ENCODE data around the gene SORCS3. TPM values are rescaled to one million over a fixed set of nuclear protein-coding genes. Genes with fewer than 3 reads are reported as not detected.

The SORCS3 gene
- total RNA-seq, 1 donor from 2014 or later = not detected

DNA sequence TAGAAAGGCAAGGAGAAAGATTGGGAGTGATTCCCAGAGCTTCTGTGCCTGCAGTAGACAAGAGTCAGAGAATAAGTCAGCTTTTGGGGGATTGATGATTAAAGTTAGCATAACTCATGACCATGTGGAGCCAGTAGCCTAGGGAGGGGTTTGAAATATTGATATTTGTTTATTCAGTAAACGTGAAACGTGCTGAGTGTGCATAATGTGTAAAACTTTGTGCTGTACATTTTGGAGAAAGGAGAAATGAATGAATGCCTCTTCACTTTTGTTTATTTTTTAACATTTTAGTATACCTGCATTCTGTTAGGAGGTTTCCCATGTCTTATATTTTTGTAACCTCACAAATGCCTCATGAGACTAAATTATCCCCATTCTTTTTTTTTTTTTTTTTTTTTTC lies 272.3 kb downstream of the SORCS3 start:
- DNase-seq (ENCODE audit: low read depth in 2 of 2) = no peak

DNA sequence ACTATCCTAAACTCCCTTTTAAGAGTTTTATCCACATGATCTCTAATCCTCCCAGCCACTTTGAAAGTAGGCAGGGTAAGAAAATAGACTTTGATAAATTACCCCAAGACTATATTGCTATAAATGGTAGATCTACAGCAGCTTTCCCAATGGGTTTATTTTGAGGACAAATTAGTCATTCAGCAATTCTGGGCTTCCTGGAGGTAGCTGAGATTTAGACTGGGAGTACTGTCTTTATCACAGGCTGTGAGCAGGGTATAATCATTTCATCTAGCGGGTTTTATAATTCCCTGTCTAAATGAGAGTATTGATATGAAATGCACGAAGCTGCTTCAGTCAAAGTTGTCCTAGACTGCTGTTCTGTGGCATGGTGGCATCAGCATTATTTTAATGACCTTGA lies 279.4 kb downstream of the SORCS3 start:
- no peak for DNase-seq (ENCODE audit: low read depth in 2 of 2)

DNA sequence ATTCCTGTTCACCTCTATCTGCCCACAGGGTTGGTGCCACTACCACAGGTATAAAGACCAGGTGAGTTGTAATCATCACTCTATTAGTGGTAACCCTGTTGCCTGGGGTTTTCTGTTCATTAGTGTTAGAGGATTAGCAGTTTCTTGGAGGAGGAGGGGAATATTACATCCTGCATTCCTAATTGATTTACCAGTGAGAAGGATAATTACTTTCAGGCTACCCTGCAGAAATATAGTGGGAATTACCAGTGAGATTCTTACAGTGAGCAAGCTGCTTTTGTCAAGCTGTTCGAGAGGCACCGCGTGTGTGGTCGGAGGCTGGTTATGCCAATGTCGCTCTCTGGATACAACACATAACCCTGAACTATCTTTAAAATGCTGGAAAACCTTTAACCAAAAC lies 280.7 kb downstream of the SORCS3 start:
- no peak for DNase-seq (ENCODE audit: low read depth in 2 of 2)

DNA sequence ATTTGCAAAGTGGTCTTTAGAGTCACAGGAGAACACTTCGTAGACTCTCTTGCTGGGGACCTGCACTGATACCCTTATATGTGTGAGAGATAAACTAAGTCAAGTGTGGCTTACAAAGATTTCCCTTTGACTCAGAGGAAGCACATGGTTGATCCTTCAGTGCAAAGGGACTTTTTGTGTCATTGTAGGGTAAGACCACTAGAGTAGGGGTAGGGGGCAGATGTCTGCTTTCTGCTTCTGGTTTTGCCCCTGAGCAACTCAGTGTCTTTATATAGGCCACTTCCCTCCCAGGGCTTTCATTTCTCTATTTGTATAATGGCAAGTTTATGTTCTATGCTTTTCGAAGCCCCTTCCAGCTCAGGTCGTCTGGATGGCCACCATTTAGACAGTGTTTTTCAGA lies 281.7 kb downstream of the SORCS3 start:
- no peak for DNase-seq (ENCODE audit: low read depth in 2 of 2)

DNA sequence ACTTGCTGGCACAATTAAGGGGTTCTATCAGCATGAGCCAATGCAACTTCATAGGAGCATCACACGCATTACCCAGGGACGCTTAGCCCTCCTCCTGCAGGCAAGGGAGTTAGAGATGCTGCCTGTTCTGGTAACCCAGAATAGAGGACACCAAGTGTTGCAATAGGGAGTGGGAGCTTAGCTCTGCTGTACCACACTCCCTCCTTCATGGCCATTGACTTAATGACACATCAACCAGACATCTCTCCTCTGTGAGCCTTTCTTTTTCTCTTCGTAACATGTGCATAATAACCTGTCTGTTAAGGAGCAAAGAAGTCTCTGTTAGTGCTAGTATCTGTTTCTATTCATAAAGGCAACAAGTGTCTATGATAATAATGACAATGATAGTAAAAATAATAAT lies 282.4 kb downstream of the SORCS3 start:
- no peak for DNase-seq (ENCODE audit: low read depth in 2 of 2)

DNA sequence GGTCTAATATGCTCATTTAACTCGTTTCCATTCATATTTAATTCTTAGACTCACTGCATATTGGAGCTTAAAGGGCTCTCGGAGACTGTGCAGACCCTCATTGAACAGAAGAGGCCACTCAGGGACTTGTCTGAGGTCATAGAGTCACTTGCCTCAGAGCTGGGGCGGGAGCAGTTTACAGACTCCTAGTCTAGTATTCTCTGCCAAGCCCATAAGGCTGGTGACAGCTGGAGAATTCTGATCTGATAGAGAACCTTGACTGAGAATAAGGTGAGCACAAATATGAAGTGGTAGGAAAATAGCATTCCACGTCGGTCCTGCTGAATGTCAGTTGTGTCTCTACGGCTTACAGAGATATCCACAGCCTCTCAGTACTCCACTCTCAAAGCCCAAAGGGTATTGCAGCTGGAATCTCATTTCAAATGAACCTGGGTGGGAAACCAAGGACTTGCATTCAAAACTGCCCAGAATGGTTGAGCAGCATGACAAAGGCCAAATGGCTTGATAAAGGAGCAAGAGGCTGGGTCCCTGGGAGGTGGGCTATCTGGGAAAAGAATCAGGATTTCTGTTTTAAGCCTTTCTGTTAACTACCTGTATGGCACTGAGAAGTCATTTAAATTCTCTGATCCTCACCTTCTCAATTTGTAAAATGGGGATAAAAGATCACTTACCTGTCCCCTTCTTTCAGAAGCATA lies 283.2 kb downstream of the SORCS3 start:
- no peak for DNase-seq (ENCODE audit: low read depth in 2 of 2)

DNA sequence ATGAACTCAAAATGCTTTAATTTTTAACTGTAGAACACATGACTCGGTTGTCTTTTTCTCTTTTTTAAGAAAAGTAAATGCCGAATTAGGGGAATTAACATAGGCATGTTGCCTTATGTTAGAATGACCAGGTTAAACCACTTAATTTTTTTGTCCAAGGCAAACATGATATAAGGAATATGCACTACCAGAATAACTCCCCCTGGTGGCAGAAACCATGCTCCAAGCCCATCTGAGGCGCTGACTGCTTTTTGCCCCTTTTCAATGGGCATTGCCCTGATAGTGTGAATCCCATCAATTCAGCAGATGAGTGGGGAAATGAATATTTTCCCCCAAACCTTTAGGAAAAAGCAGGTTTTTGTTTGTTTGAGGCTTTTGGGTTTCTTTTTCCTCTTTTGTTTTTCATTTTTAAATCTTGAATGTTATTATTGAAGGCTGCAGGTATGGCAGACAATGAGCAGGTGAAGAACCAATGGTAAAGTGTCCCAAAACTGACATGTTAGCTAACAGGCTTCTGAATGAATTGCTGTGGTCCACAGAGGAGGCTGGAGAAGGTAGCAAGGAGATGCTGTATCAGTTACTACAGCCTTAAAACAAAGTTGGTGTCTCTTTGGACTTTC lies 284.3 kb downstream of the SORCS3 start:
- DNase-seq (ENCODE audit: low read depth in 2 of 2) = no peak

DNA sequence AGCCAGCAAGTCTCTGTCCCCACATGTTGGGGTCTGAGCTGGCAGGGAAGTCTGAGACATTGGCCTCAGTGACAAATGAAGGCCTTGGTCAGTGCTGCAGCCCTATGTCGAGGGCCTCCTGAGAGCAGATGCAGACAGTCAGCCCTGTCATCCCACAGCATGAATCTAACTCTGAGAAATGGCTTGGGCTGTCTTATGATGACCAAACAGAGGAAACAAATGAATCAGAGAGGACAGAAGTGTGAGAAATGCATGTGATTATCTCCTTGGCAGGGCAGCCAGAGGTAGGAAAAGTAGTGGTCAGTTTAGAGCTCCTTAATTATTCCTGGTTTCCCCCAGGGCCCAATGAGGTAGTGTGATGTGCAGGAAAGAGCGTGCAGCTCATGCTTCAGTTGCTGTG lies 287.6 kb downstream of the SORCS3 start:
- no peak for DNase-seq (ENCODE audit: low read depth in 2 of 2)

DNA sequence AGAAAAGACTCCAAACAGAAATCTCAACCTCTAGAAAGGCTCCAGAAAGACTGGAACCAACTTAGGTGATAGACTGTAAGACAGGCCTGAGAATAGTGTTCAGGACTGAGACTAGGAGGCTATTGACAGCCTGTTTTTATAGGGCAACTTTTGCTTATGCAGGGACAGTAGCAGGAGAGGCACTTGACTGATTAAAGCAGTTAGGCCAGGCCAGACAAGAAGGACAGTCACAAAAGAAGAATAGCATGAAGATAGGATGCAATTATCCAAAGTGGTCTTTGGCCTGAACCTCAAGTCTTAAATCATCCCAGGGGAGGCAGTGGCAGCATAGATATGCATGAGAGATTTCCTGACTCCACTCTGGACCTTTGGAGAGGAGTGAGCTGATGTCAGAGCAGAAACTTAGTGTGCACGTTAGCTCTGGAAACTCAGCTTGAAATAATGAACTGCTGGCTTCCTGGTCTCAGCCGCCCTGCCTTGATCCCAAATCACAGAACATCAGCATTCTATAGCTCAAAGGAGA lies 290.6 kb downstream of the SORCS3 start:
- no peak for DNase-seq (ENCODE audit: low read depth in 2 of 2)

DNA sequence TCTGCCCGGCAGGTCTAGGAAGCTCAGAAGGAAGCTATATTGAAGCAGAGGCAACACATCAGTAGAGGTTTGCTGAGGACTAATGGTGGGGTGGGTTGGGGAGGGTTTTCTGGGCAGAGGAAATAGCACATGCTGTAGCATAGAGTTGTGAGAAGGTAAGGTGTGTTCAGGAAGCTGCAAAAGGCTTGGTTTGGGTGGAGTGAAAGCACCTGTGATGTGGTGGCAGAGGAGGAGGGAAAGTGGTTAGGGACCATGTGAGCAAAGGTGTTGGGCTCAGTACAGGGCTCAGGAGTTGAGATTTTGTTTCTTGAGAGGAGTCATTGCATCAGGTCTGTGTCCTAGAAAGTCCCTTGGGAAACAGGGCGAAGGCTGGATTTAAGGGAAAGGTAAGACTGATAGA lies 294.6 kb downstream of the SORCS3 start:
- no peak for DNase-seq (ENCODE audit: low read depth in 2 of 2)

DNA sequence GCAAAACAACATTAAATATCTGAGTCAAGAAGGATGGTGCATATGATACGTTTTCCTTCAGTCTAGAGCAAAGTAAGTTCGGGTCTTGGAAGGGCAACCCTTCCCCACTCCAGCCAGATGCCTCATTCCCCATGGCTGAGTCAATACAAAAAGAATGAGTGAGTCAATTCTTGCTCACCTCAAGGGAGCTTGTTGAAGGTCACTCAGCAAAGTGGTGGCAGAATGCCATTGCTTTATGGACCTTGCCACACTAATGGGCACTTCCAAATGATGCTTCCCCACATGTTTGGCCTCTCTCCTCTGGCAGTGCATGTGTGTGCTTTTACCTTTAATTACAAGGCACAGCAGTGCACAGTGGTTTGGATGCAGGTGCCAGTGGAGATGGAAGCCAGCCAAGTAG lies 296.5 kb downstream of the SORCS3 start:
- DNase-seq (ENCODE audit: low read depth in 2 of 2) = no peak

DNA sequence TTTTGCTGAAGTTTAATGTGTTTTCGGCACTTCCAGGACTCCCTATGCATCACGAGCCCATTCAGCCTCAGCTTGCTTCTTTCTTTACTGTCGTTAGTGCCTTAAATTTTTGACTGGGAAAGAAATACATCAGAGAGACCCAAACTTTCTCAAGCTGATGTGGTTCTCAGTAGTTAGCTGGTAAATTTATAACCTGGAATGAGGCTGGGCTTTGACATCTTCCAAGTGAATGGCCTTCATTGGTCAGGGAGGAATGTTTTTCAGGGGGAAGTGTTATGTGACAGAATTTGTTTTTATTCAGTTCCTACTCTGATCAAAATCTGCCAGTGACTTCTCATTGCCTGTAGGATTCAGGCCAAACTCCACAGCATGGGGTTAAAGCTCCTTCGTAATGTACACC lies 296.9 kb downstream of the SORCS3 start:
- no peak for DNase-seq (ENCODE audit: low read depth in 2 of 2)

DNA sequence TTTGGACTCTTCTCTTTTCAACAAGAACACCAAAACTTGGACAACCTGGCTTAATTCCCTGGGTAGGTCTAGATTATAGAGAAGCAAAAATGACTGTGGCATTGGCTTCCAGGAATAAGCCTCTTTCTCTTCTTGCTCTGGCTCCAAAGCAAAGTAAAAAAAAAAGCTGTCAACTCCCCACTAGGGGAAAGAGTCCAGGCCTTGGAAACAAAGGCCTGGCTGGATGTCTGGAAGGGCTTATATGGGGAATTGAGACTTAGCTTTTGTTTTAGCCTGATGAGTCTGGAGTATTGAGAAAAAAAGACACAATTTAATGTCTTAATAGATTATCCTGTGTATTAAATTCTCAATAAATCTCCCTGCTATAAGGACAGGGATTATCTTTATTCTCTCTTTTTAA lies 300.6 kb downstream of the SORCS3 start:
- no peak for DNase-seq (ENCODE audit: low read depth in 2 of 2)

DNA sequence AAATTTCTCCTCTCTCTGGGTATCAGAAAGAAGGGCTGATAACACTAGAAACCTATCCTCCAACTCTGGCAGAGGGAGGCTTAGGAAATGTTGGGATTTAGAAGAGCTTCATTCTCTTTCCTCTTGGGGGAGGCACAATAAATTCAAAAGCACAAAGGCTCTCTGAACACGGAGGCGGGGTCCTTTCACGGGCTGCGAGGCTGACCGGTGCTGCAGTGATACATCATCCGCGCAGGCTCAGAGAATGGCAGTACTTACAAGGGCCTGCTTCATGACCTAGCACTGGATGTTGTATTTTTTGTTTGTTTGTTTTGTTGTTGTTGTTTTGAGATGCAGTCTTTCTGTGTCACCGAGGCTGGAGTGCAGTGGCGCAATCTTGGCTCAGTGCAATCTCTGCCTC lies 306.2 kb downstream of the SORCS3 start:
- DNase-seq (ENCODE audit: low read depth in 2 of 2) = no peak

DNA sequence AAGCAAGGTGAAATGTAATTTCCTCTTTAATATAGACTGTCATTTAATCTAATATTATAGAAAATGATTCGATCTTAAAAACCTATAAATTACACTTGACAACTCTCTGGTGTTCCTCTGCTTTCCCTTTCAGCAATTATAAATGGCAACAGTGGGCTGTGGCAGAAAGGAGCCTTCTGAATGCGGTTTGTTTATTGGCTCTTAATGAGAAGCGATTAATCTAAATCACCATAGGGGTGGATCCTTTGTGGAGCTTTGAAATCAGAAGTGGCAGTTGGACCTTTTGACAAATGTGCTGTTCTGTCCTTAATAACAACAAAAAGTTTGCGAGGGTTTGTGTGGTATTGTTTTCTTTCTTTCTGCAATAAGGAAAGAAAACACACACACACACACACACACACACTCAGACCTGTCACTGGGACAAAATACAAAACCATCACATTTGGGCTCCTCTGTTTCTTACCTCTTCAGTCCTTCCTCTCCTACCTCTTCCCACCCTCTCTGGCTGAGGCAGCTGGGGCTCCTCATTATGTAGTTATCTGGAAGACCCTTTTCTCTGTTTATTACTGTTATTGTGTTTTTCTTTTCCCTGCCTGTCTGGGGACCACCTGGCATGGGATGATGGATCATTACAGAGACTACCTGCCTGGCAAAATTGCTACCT lies 316.2 kb downstream of the SORCS3 start:
- DNase-seq (ENCODE audit: low read depth in 2 of 2) = no peak

DNA sequence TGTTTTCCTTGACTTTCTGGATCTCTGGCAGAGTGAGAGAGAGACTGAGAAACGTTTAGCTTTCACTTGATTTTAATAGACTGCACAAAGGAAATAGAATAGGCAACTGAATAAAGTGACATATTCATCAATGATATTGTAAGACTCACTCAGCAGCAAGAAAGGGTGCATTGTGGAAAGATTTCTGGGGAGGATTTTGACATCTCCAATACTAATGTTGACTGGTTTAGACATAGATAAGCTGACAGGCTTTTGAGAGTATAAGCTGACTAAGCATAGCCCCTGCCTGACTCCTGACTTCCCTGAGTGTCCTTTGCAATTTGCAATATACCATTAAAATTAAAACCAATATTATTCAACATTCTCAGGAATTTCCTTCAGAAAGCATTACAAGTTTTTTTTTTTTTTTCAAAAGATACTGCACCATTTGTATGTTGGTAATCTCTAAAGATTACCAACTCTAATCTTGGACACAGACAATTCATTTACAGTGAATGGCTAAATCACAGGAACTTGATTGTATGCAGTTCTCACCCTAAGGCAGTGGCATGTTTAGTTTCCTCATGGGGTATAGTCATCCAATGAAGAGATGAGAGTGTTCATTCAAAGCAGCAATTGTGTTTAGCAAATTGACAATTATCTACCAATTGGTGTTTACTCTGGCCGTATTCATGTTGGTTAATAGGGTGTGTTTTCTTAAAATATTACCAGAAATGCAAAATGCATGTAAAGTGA lies 325.6 kb downstream of the SORCS3 start:
- DNase-seq (ENCODE audit: low read depth in 2 of 2) = no peak

DNA sequence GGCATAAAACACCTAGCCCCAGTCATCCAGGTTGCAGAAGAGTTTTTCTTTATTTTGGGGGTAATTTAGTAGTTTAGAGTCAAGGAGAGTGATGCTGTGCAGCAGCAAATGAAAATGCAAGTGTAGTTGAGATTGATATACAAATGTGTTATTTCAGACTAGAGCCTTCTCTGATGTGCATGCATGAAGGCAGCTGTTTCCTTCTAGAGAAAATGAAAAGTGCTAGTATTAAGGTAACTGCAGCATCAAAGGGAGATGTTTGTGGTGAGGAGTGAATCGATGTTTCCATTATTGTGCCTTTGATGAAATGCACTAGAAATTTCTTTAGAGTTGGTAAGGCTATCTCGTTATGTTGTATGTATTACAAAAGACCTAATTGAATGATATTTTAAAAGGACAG lies 339.3 kb downstream of the SORCS3 start:
- no peak for DNase-seq (ENCODE audit: low read depth in 2 of 2)

DNA sequence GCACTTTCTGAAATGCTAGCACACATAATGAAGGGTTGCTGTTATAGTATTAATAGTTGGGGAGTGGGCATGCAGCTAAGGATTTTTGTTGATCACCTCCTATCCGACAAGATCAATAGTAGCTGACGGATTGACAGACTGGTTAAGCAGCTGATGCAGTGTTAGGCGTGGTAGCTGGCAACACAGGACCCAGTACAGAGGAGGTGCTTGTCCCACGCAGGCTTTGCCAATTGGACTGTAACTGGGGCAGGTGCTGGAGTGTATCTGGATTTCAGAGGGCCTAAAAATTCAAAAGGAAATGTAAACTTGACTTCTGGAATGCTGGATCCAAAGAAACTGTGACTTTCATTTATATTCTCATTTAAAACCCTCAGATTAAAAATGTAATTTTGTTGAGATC lies 340.9 kb downstream of the SORCS3 start:
- no peak for DNase-seq (ENCODE audit: low read depth in 2 of 2)

DNA sequence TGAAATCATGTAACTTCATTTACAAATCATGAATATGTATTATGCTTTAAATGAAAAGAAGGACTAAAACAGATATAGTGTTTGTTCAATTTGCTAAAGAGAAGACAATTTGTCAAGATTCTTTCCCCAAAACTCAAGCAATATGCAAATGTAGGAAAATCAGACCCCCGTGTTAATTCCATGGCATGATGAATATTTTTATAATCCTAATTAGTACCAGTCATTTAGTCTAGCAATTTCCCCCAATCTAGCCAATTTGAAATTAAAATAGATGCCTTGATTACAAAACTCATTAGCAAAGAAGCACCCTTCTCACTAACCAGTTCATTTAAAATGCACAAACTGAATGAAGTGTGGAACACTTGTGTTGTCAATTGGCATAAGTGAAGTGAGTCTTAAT lies 347.6 kb downstream of the SORCS3 start:
- DNase-seq (ENCODE audit: low read depth in 2 of 2) = no peak

DNA sequence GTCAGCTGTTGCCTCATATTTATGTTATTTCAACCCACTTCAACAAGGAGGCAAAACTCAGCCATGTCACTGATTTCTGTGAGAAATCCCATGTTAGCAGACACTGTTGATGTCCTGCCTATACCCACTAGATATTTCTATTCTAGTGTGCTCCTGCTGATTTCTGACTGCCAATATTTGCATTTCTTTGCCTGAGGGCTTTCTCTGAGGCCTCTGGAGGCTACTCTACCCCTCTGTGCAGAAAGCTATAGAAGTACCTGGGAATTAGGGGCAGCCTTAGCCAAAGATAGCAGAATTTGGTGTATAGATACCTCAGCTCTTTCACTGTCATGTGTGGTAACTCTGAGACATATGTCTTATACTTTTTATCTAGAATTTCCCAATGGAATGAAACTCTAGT lies 348.8 kb downstream of the SORCS3 start:
- no peak for DNase-seq (ENCODE audit: low read depth in 2 of 2)

DNA sequence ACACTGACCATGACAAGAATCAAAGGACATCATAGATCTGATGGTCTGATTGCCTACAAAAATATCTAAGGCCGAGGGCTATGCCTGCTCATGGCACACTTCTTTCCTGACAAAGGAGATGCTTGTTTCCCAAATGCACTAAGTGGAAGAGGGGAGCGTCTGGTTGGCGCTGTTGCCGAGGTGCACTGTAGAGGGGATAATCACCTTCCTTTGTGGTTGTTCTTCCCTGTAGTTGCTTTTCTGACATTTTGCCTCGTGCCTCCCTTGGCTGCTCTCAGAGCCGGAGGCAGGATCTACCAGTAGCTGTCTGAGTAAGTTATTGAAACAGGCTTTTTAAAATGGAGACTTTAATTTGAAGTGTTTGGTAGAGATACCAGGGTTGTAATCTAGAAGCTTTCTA lies 352.0 kb downstream of the SORCS3 start:
- DNase-seq (ENCODE audit: low read depth in 2 of 2) = no peak

DNA sequence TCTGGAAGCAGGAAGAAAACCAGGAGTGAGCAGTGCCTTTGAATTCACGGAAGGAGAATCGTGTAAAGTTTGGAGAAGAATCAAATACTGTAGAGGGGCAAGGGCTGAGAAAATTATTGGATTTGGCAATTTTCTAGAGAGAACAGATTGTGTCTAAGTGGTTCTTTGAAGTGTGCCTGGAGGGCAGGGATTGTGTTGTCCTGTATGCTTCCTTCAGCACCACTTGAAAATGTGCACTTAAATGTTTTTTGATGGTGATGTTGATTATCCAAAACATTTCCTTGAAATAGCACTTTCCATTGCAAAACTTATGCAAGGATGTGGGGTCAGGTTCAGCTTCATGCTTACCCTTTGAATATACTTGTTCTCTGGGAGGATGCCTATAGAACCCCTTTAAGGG lies 360.2 kb downstream of the SORCS3 start:
- DNase-seq (ENCODE audit: low read depth in 2 of 2) = no peak

Measured in dermis microvascular lymphatic vessel endothelial cell (primary cell).